Suprapubic skin (tissue), 4 donors: ENCODE results near the gene COX6B2.

Experiments used
- CTCF ChIP-seq, 2 donors: fragments of 200-600 bp in 1 of 2; fragments of 450-650 bp in 1 of 2; sonication (generic) in 1 of 2; IDR thresholded peaks; one replicate each; pipeline ENCODE4 v1.5.1; 2016 to 2019; ENCODE audit warnings: antibody characterized with exemption in 2 of 2, mild to moderate bottlenecking in 1 of 2, moderate library complexity in 1 of 2
- EP300 ChIP-seq: sonication (generic); formaldehyde crosslinking; IDR thresholded peaks from one replicate; pipeline ENCODE4 v1.6.1; 2017; ENCODE audit warnings: antibody characterized with exemption
- POLR2A ChIP-seq, 2 donors: fragments of 450-650 bp; IDR thresholded peaks; one replicate each; pipeline ENCODE4 v1.6.1; 2017; ENCODE audit warnings: antibody characterized with exemption in 2 of 2, mild to moderate bottlenecking in 2 of 2, moderate library complexity in 2 of 2
- POLR2AphosphoS5 ChIP-seq, 3 donors: sonication (generic); formaldehyde crosslinking; IDR thresholded peaks; one replicate each; pipeline ENCODE4 v1.6.1; 2017; ENCODE audit warnings: antibody characterized with exemption in 3 of 3

GRCh38 chr19:55368106-55368505, 13.6 kb upstream of the COX6B2 start:
- TF ChIP-seq CTCF (IDR thresholded peaks at IDR 0.05) = no peak
- no peak for TF ChIP-seq POLR2AphosphoS5 (IDR thresholded peaks at IDR 0.05)
- TF ChIP-seq POLR2A (IDR thresholded peaks at IDR 0.05) = no peak
- TF ChIP-seq EP300 = no peak
